H9 (cell line): ENCODE measurements around the gene DNAH5. TPM values are rescaled to one million over a fixed set of nuclear protein-coding genes. Genes with fewer than 3 reads are reported as not detected.
A peak's percentile ranks its signal among the peaks of the same experiment; 100 is the strongest.

Experiments
- DNase-seq: peaks from one replicate; pipeline ENCODE4 v3.0.0-alpha.2; 2017
- H2AFZ ChIP-seq: one replicate; pipeline ENCODE4 v1.6.1; 2013; ENCODE audit warnings: mild to moderate bottlenecking, low read length, control low read depth, moderate library complexity
- H2AK5ac ChIP-seq: 2 replicates; pipeline ENCODE4 v1.6.1; 2013; ENCODE audit warnings: low read length, control low read depth, mixed read lengths; ENCODE audit not compliant: insufficient read length
- H2BK120ac ChIP-seq: one replicate; pipeline ENCODE4 v1.6.1; 2013; ENCODE audit warnings: low read depth, mild to moderate bottlenecking, low read length, control low read depth, inconsistent platforms; ENCODE audit not compliant: poor library complexity, severe bottlenecking
- H2BK12ac ChIP-seq: 2 replicates; pipeline ENCODE4 v1.6.1; 2013; ENCODE audit warnings: low read length, control low read depth, mixed read lengths, low read depth; ENCODE audit not compliant: insufficient read length
- H2BK15ac ChIP-seq: 2 replicates; pipeline ENCODE4 v1.6.1; 2013; ENCODE audit warnings: low read depth, low read length, control low read depth
- H2BK20ac ChIP-seq: one replicate; pipeline ENCODE4 v1.6.1; 2013; ENCODE audit warnings: low read depth, mild to moderate bottlenecking, low read length, control low read depth, inconsistent platforms; ENCODE audit not compliant: poor library complexity, severe bottlenecking
- H2BK5ac ChIP-seq: 2 replicates; pipeline ENCODE4 v1.6.1; 2013; ENCODE audit warnings: low read length, control low read depth, mixed read lengths; ENCODE audit not compliant: insufficient read length
- H3K14ac ChIP-seq: 2 replicates; pipeline ENCODE4 v1.6.1; 2013; ENCODE audit warnings: low read length, control low read depth; ENCODE audit not compliant: insufficient read depth
- H3K18ac ChIP-seq: 2 replicates; pipeline ENCODE4 v1.6.1; 2013; ENCODE audit warnings: low read depth, mild to moderate bottlenecking, mixed read lengths, low read length, control low read depth; ENCODE audit not compliant: insufficient read length
- H3K23ac ChIP-seq: 2 replicates; pipeline ENCODE4 v1.6.1; 2013; ENCODE audit warnings: low read length, control low read depth, mixed read lengths, low read depth; ENCODE audit not compliant: insufficient read length
- H3K23me2 ChIP-seq: 2 replicates; pipeline ENCODE4 v1.6.1; 2013; ENCODE audit warnings: low read depth, mild to moderate bottlenecking, mixed read lengths, low read length, control low read depth; ENCODE audit not compliant: insufficient read length, poor library complexity, severe bottlenecking
- H3K27ac ChIP-seq: 2 replicates; pipeline ENCODE4 v1.5.1; 2013; ENCODE audit warnings: low read length, control low read depth, mixed read lengths, low read depth; ENCODE audit not compliant: insufficient read length
- H3K27me3 ChIP-seq: 2 replicates; pipeline ENCODE4 v1.6.1; 2013; ENCODE audit warnings: low read length, control low read depth, inconsistent platforms; ENCODE audit not compliant: insufficient read depth
- H3K4ac ChIP-seq: 2 replicates; pipeline ENCODE4 v1.6.1; 2013; ENCODE audit warnings: low read depth, mild to moderate bottlenecking, control low read depth, inconsistent platforms, low read length, moderate library complexity
- H3K4me1 ChIP-seq: 2 replicates; pipeline ENCODE4 v1.6.1; 2013; ENCODE audit warnings: low read length, control low read depth, inconsistent platforms; ENCODE audit not compliant: insufficient read depth
- H3K4me2 ChIP-seq: 2 replicates; pipeline ENCODE4 v1.6.1; 2013; ENCODE audit warnings: low read length, control low read depth, mixed read lengths; ENCODE audit not compliant: insufficient read length, insufficient read depth
- H3K56ac ChIP-seq: 2 replicates; pipeline ENCODE4 v1.6.1; 2013; ENCODE audit warnings: low read depth, mild to moderate bottlenecking, mixed read lengths, low read length, control low read depth; ENCODE audit not compliant: insufficient read length
- H3K79me1 ChIP-seq: 2 replicates; pipeline ENCODE4 v1.6.1; 2013; ENCODE audit warnings: low read depth, mild to moderate bottlenecking, moderate library complexity, low read length, control low read depth, inconsistent platforms; ENCODE audit not compliant: insufficient read depth, poor library complexity, severe bottlenecking
- H3K79me2 ChIP-seq: 2 replicates; pipeline ENCODE4 v1.6.1; 2013; ENCODE audit warnings: low read length, control low read depth, inconsistent platforms; ENCODE audit not compliant: insufficient read depth
- H3K9ac ChIP-seq: 2 replicates; pipeline ENCODE4 v1.6.1; 2013; ENCODE audit warnings: low read length, control low read depth, mixed read lengths; ENCODE audit not compliant: insufficient read length; ENCODE audit errors: extremely low read depth
- H3K9me3 ChIP-seq: one replicate; pipeline ENCODE4 v1.6.1; 2013; ENCODE audit warnings: low read depth, low read length, inconsistent platforms; ENCODE audit not compliant: control insufficient read depth
- H3T11ph ChIP-seq: one replicate; pipeline ENCODE4 v1.6.1; 2013; ENCODE audit warnings: mild to moderate bottlenecking, low read length, control low read depth, inconsistent platforms
- H4K20me1 ChIP-seq: one replicate; pipeline ENCODE4 v1.6.1; 2013; ENCODE audit not compliant: control insufficient read depth, insufficient read length, insufficient read depth
- H4K5ac ChIP-seq: 2 replicates; pipeline ENCODE4 v1.6.1; 2013; ENCODE audit warnings: low read depth, mild to moderate bottlenecking, mixed read lengths, low read length, control low read depth; ENCODE audit not compliant: insufficient read length
- H4K8ac ChIP-seq: replicated peaks from 2 replicates; pipeline ENCODE4 v1.6.1; 2013; ENCODE audit warnings: low read length, control low read depth, mixed read lengths, low read depth; ENCODE audit not compliant: insufficient read length
- H4K91ac ChIP-seq: 2 replicates; pipeline ENCODE4 v1.6.1; 2013; ENCODE audit warnings: low read depth, mild to moderate bottlenecking, moderate library complexity, mixed read lengths, low read length, control low read depth; ENCODE audit not compliant: insufficient read length
- H3K27ac Mint-ChIP-seq, 3 experiments: 2 replicates in 2 of 3; 3 replicates in 1 of 3; pipeline ENCODE4 v1.8.0; 2020 to 2021; ENCODE audit warnings: mixed read lengths in 3 of 3, mild to moderate bottlenecking in 1 of 3, moderate library complexity in 1 of 3
- H3K27me3 Mint-ChIP-seq: 2 replicates; pipeline ENCODE4 v1.8.0; 2021; ENCODE audit warnings: low read depth, mild to moderate bottlenecking, moderate library complexity, mixed read lengths
- H3K36me3 Mint-ChIP-seq, 3 experiments: 2 replicates in 2 of 3; 3 replicates in 1 of 3; pipeline ENCODE4 v1.8.0; 2020 to 2021; ENCODE audit warnings: low read depth in 3 of 3, mixed read lengths in 3 of 3; ENCODE audit not compliant: insufficient read depth in 1 of 3
- H3K4me1 Mint-ChIP-seq, 2 experiments: 2 replicates each; pipeline ENCODE4 v1.8.0; 2020; ENCODE audit warnings: mixed read lengths in 2 of 2
- H3K4me3 Mint-ChIP-seq, 2 experiments: 2 replicates in 1 of 2; 3 replicates in 1 of 2; pipeline ENCODE4 v1.8.0; 2020 to 2021; ENCODE audit warnings: mild to moderate bottlenecking in 2 of 2, mixed read lengths in 2 of 2, moderate library complexity in 1 of 2
- H3K9me3 Mint-ChIP-seq, 2 experiments: 2 replicates in 1 of 2; 3 replicates in 1 of 2; pipeline ENCODE4 v1.8.0; 2020; ENCODE audit warnings: mild to moderate bottlenecking in 2 of 2, mixed read lengths in 2 of 2, moderate library complexity in 1 of 2
- CTCF ChIP-seq: fragments of 200-600 bp; sonication (generic); conservative IDR thresholded peaks from 3 replicates; pipeline ENCODE4 v1.8.0; 2021; ENCODE audit warnings: antibody characterized with exemption, mild to moderate bottlenecking
- WGBS: extraction: QIAGEN DNeasy Blood & Tissue Kit; methylation state at CpG from one replicate; pipeline ENCODE4 v1.1.7; 2013; ENCODE audit warnings: missing lambda C conversion rate, low lambda C conversion rate, mixed read lengths; ENCODE audit not compliant: insufficient read length; ENCODE audit errors: extremely low coverage; 5-methylcytosine and 5-hydroxymethylcytosine counted together
- total RNA-seq: library from RNA; stranded (reverse); gene quantifications from 2 replicates; pipeline ENCODE4 v1.2.1, GENCODE V29; 2021

DNAH5 gene
- total RNA-seq, 1 experiment from 2014 or later, result 0.50 TPM

- no CpG with 5 or more reads among the region's 2 CpGs for WGBS
- Histone ChIP-seq H3K27ac (no peak overlapping the region), H3K4me1 (no peaks in the 10 kb centered on the region), H3K23me2 (no peaks in the 10 kb centered on the region), H2BK12ac (no peak overlapping the region), H3K4ac (no peak overlapping the region), H3K79me1 (no peaks in the 10 kb centered on the region), H3T11ph (no peak overlapping the region), H4K20me1 (no peaks in the 10 kb centered on the region), H4K5ac (no peak overlapping the region), H3K79me2 (no peaks in the 10 kb centered on the region), H3K56ac (no peak overlapping the region), H2BK5ac (no peak overlapping the region), H2BK20ac (no peak overlapping the region), H2AFZ (no peak overlapping the region), H3K4me2 (no peak overlapping the region), H3K14ac (no peak overlapping the region), H3K27me3 (no peaks in the 10 kb centered on the region), H4K91ac (no peak overlapping the region), H3K18ac (no peak overlapping the region), H2BK15ac (no peak overlapping the region), H2AK5ac (no peak overlapping the region), H3K9ac (no peak overlapping the region), H2BK120ac (no peak overlapping the region), H4K8ac (no peak overlapping the region), H3K23ac (no peak overlapping the region), H3K9me3 (no peaks in the 10 kb centered on the region)
- peaks cover 2% of the 10 kb centered on the region; the same call in 1 of the 2 replicates for H3K27me3 Mint-ChIP-seq
- no peaks in the 10 kb centered on the region; a peak in 2 of 5 replicates for H3K9me3 Mint-ChIP-seq
- DNase-seq, result no peak
- H3K4me1 Mint-ChIP-seq, result peaks cover 6 to 13% of the 10 kb centered on the region in 2 experiments
- no peak for TF ChIP-seq CTCF
- H3K27ac Mint-ChIP-seq, result peak overlapping the region in 1 of 3 experiments; percentile 45; a peak in 1 of 7 replicates
- no peaks in the 10 kb centered on the region for H3K36me3 Mint-ChIP-seq
- H3K4me3 Mint-ChIP-seq, result no peak overlapping the region
Observed at GRCh38 chr5:13990896-13991295, 46.4 kb upstream of the DNAH5 start.
